GM23248 (cell line): Measurements from ENCODE around the gene CCNC. TPM values are rescaled to one million over a fixed set of nuclear protein-coding genes. Genes with fewer than 3 reads are reported as not detected.

Experiments
- DNase-seq: peaks from one replicate; pipeline ENCODE4 v3.0.0-alpha.2; 2015
- H2AFZ ChIP-seq: fragments of 200-600 bp; sonication (generic); 2 replicates; pipeline ENCODE4 v1.6.1; 2016; ENCODE audit warnings: antibody characterized with exemption
- H3F3A ChIP-seq: fragments of 200-600 bp; sonication (generic); 2 replicates; pipeline ENCODE4 v1.6.1; 2016; ENCODE audit warnings: mild to moderate bottlenecking, antibody characterized with exemption, mixed run types; ENCODE audit not compliant: insufficient read depth
- H3K27ac ChIP-seq: fragments of 200-600 bp; sonication (generic); 2 replicates; pipeline ENCODE4 v1.5.1; 2016; ENCODE audit warnings: mild to moderate bottlenecking
- H3K27me3 ChIP-seq: fragments of 200-600 bp; sonication (generic); replicated peaks from 2 replicates; pipeline ENCODE4 v1.6.1; 2016; ENCODE audit warnings: mild to moderate bottlenecking; ENCODE audit not compliant: insufficient read depth
- H3K36me3 ChIP-seq: fragments of 200-600 bp; sonication (generic); 2 replicates; pipeline ENCODE4 v1.6.1; 2016; ENCODE audit warnings: low read depth, mild to moderate bottlenecking
- H3K4me1 ChIP-seq: fragments of 200-600 bp; sonication (generic); 2 replicates; pipeline ENCODE4 v1.6.1; 2016; ENCODE audit warnings: mild to moderate bottlenecking; ENCODE audit not compliant: insufficient read depth
- H3K4me2 ChIP-seq: fragments of 200-600 bp; sonication (generic); one replicate; pipeline ENCODE4 v1.6.1; 2016; ENCODE audit warnings: mild to moderate bottlenecking; ENCODE audit not compliant: unreplicated experiment
- H3K4me3 ChIP-seq: fragments of 200-600 bp; sonication (generic); 2 replicates; pipeline ENCODE4 v1.5.1; 2016; ENCODE audit warnings: mild to moderate bottlenecking
- H3K79me2 ChIP-seq: fragments of 200-600 bp; sonication (generic); 2 replicates; pipeline ENCODE4 v1.6.1; 2016; ENCODE audit warnings: mild to moderate bottlenecking; ENCODE audit not compliant: insufficient read depth
- H3K9ac ChIP-seq: fragments of 200-600 bp; sonication (generic); 2 replicates; pipeline ENCODE4 v1.6.1; 2016; ENCODE audit warnings: mild to moderate bottlenecking
- H3K9me2 ChIP-seq: fragments of 200-600 bp; sonication (generic); 2 replicates; pipeline ENCODE4 v1.6.1; 2016; ENCODE audit warnings: mixed run types, mild to moderate bottlenecking, moderate library complexity; ENCODE audit not compliant: insufficient read depth
- H3K9me3 ChIP-seq: fragments of 200-600 bp; sonication (generic); one replicate; pipeline ENCODE4 v1.6.1; 2017; ENCODE audit warnings: low read depth
- H4K20me1 ChIP-seq: fragments of 200-600 bp; sonication (generic); 2 replicates; pipeline ENCODE4 v1.6.0; 2016; ENCODE audit not compliant: insufficient read depth
- EZH2 ChIP-seq: fragments of 200-600 bp; sonication (generic); IDR thresholded peaks from 2 replicates; pipeline ENCODE4 v1.6.1; 2018; ENCODE audit warnings: antibody characterized with exemption, mild to moderate bottlenecking; ENCODE audit not compliant: insufficient read depth, poor library complexity, severe bottlenecking
- EZH2phosphoT487 ChIP-seq: fragments of 200-600 bp; sonication (generic); IDR thresholded peaks from 2 replicates; pipeline ENCODE4 v1.6.1; 2018; ENCODE audit warnings: antibody characterized with exemption, moderate library complexity, mild to moderate bottlenecking, low read depth; ENCODE audit not compliant: insufficient read depth
- WGBS, 2 experiments: methylation state at CpG; one replicate each; pipeline ENCODE4 v1.1.6; 2015 to 2017; ENCODE audit warnings: low lambda C conversion rate in 2 of 2, low coverage in 1 of 2; ENCODE audit errors: missing lambda C conversion rate in 2 of 2; 5-methylcytosine and 5-hydroxymethylcytosine counted together
- in situ Hi-C: fragments of 300-500 bp; cut with MboI; formaldehyde crosslinking; loops from 2 replicates; pipeline ENCODE4 v1.15.0; 2020
- polyA plus RNA-seq: library from polyadenylated mRNA; unstranded; fragments of >200 nt; fragmentation: Nextera tagmentation; extraction: Ambion mirVana; gene quantifications from 2 replicates; pipeline ENCODE4 v1.2.1, GENCODE V29; 2016
- total RNA-seq: library from RNA; depleted of rRNA; stranded (reverse); fragments of >200 nt; shearing (Covaris generic); gene quantifications from 2 replicates; pipeline ENCODE4 v1.2.3, GENCODE V29; 2014

CCNC gene
- total and polyA plus RNA-seq, 2 experiments from 2014 or later: 53.9 to 78.5 TPM

DNA sequence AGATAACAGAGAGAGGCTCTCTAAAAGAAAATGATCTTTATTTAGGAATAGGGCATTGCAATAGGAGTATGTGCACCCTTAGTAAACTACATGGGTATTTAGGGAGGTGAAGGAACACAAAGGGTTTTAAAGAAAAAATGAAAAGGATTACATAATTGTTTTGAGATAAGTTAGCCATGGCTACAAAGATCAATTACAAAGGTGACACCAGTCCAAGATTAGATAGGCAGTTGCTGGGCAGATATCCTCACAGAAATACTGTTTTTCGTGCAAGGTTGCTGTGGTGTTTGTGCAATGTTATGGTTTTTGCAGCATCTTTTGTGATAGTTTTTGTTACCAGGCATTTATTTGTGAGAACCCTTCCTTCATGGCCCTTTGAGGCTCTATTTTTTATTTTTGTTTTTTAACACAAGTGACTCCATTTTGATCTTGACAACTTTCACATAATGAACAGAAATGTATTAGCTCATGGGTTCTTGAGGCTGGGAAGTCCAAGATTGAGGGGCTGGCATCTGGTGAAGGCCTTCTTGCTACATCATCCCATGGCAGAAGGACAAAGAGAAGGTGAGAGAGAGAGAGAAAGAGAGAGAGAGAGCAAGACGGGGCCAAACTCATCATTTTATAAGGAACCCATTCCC lies 5.6 kb upstream of the CCNC start:
- H3K79me2 ChIP-seq: no peaks in the 10 kb centered on the region
- WGBS, 2 experiments: 72 to 73% methylated on average over 2 of the region's 2 CpGs
- H3K4me3 ChIP-seq: no peak overlapping the region
- no peaks in the 10 kb centered on the region for H3K9me2 ChIP-seq
- TF ChIP-seq EZH2 (no peak), EZH2phosphoT487 (no peak)
- no peak overlapping the region for H3K27ac ChIP-seq
- no peaks in the 10 kb centered on the region for H3K27me3 ChIP-seq
- H2AFZ ChIP-seq: no peak overlapping the region
- DNase-seq: no peak
- no peaks in the 10 kb centered on the region for H3F3A ChIP-seq
- H4K20me1 ChIP-seq: no peaks in the 10 kb centered on the region
- H3K4me1 ChIP-seq: no peaks in the 10 kb centered on the region
- no peaks in the 10 kb centered on the region for H3K9me3 ChIP-seq
- no peaks in the 10 kb centered on the region for H3K36me3 ChIP-seq
- H3K9ac ChIP-seq: no peak overlapping the region
- in situ Hi-C loops: no loop called here
- no peak overlapping the region for H3K4me2 ChIP-seq

GRCh38 chr6:99563056-99563723 lies 5.3 kb downstream of the CCNC start:
- Histone ChIP-seq H2AFZ (no peak overlapping the region), H3F3A (peaks cover 17% of the 10 kb centered on the region; the same call in 1 of the 2 replicates), H3K27me3 (no peaks in the 10 kb centered on the region), H3K9ac (no peak overlapping the region), H4K20me1 (no peaks in the 10 kb centered on the region), H3K79me2 (peaks cover 95% of the 10 kb centered on the region), H3K4me2 (no peak overlapping the region), H3K27ac (no peak overlapping the region), H3K4me1 (peaks cover 23% of the 10 kb centered on the region), H3K4me3 (no peak overlapping the region), H3K36me3 (peaks cover 8% of the 10 kb centered on the region; the same call in 1 of the 2 replicates), H3K9me3 (no peaks in the 10 kb centered on the region), H3K9me2 (no peaks in the 10 kb centered on the region)
- TF ChIP-seq EZH2phosphoT487 (no peak), EZH2 (no peak)
- in situ Hi-C loops: no loop called here
- DNase-seq: no peak
- WGBS, 2 experiments: 68 to 73% methylated on average over 4 of the region's 4 CpGs

GRCh38 chr6:99560668-99561067 lies 7.8 kb downstream of the CCNC start:
- Histone ChIP-seq H3F3A (peaks cover 17% of the 10 kb centered on the region; the same call in 1 of the 2 replicates), H3K27ac (no peak overlapping the region), H3K9me3 (no peaks in the 10 kb centered on the region), H3K79me2 (peaks cover 70% of the 10 kb centered on the region), H2AFZ (no peak overlapping the region), H4K20me1 (no peaks in the 10 kb centered on the region), H3K9me2 (no peaks in the 10 kb centered on the region), H3K4me2 (no peak overlapping the region), H3K4me3 (no peak overlapping the region), H3K27me3 (no peaks in the 10 kb centered on the region), H3K9ac (no peak overlapping the region), H3K4me1 (peaks cover 3% of the 10 kb centered on the region), H3K36me3 (peaks cover 17% of the 10 kb centered on the region)
- WGBS, 2 experiments: 90% methylated on average over 4 of the region's 4 CpGs
- in situ Hi-C loops: no loop called here
- DNase-seq: no peak
- no peak for TF ChIP-seq EZH2phosphoT487
- no peak for TF ChIP-seq EZH2

- Histone ChIP-seq H4K20me1 (no peaks in the 10 kb centered on the region), H2AFZ (no peak overlapping the region), H3K79me2 (peaks cover 53% of the 10 kb centered on the region), H3K4me2 (no peak overlapping the region), H3K9me2 (no peaks in the 10 kb centered on the region), H3K36me3 (peaks cover 33% of the 10 kb centered on the region), H3K27ac (no peak overlapping the region), H3F3A (peaks cover 17% of the 10 kb centered on the region; the same call in 1 of the 2 replicates), H3K4me1 (no peaks in the 10 kb centered on the region), H3K4me3 (no peak overlapping the region), H3K27me3 (no peaks in the 10 kb centered on the region), H3K9me3 (no peaks in the 10 kb centered on the region), H3K9ac (no peak overlapping the region)
- no peak for DNase-seq
- in situ Hi-C loops: no loop called here
- TF ChIP-seq EZH2phosphoT487 (no peak), EZH2 (no peak)
- WGBS, 2 experiments: 96 to 98% methylated on average over 2 of the region's 2 CpGs
These were observed 9.4 kb downstream of the CCNC start for GRCh38 chr6:99559057-99559456.
